Activated naive CD4-positive, alpha-beta T cell treated with anti-CD3 and anti-CD28 coated beads, Interleukin-2, amount 10 ng/mL, durations not matched to agents 7 days and 5 days (primary cell): ENCODE data around the gene PSMB10.

Source experiments
- CTCF ChIA-PET: fragments of 350-600 bp; sonication (Branson Sonifier 250); formaldehyde crosslinking; loops from one replicate; lab custom pipeline; 2021; ENCODE audit warnings: antibody characterized with exemption; lab: Charles Lee
- DNase-seq: peaks from one replicate; pipeline ENCODE4 v3.0.0-alpha.2; 2020
- H3K27ac Mint-ChIP-seq: one replicate; pipeline ENCODE4 v1.8.0; 2021; ENCODE audit warnings: mild to moderate bottlenecking, moderate library complexity, mixed read lengths
- H3K27me3 Mint-ChIP-seq: one replicate; pipeline ENCODE4 v1.8.0; 2021; ENCODE audit warnings: mild to moderate bottlenecking, mixed read lengths
- H3K36me3 Mint-ChIP-seq: one replicate; pipeline ENCODE4 v1.8.0; 2021; ENCODE audit warnings: mixed read lengths
- H3K4me1 Mint-ChIP-seq: one replicate; pipeline ENCODE4 v1.8.0; 2021; ENCODE audit warnings: mixed read lengths
- H3K4me3 Mint-ChIP-seq: one replicate; pipeline ENCODE4 v1.8.0; 2021; ENCODE audit warnings: mild to moderate bottlenecking, moderate library complexity, mixed read lengths
- H3K9me3 Mint-ChIP-seq: one replicate; pipeline ENCODE4 v1.8.0; 2021; ENCODE audit warnings: mixed read lengths

Gene PSMB10

DNA sequence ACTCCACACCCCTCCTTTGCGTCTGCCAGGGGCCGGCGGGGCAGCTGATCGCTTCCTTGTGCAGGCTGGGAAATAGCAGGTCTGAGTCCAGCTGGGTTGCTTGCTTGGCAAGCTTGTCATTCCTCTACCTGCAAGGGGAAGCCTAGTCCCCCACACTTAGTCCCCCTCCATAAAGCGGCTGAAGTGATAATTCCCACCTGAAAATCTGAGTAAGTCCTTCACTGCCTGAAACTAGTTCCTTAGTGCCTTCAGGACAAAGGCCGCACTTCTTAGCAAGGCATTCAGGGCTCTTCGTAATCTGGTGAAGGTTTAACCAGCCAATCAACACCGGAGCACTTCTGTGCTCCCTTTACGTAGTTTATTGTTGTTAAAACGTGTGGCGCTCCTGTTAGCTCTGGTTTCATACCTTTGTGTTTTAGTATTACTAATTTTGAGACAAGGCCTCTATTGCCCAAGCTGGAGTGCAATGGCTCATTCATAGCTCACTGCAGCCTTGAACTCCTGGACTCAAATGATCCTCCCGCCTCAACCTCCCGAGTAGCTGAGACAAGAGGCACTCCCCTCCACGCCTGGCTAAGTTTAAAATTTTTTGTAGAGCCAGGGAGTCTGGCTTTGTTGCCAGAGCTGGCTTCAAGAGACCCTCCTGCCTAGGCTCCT lies 42.8 kb downstream of the PSMB10 start:
- CTCF ChIA-PET, result interaction anchor here (0.6 to 2.5 kb wide), 5 partner anchors 10 to 77 kb away, joined by 3 to 14 read pairs (median 3); partner anchors contain the start of gene NRN1L
- DNase-seq, result no peak
- Mint-ChIP-seq H3K9me3 (no peaks in the 10 kb centered on the region), H3K36me3 (peaks cover 1% of the 10 kb centered on the region), H3K27me3 (no peaks in the 10 kb centered on the region), H3K4me1 (peaks cover 30% of the 10 kb centered on the region), H3K27ac (peak overlapping the region; percentile 98), H3K4me3 (peak overlapping the region; percentile 97)

DNA sequence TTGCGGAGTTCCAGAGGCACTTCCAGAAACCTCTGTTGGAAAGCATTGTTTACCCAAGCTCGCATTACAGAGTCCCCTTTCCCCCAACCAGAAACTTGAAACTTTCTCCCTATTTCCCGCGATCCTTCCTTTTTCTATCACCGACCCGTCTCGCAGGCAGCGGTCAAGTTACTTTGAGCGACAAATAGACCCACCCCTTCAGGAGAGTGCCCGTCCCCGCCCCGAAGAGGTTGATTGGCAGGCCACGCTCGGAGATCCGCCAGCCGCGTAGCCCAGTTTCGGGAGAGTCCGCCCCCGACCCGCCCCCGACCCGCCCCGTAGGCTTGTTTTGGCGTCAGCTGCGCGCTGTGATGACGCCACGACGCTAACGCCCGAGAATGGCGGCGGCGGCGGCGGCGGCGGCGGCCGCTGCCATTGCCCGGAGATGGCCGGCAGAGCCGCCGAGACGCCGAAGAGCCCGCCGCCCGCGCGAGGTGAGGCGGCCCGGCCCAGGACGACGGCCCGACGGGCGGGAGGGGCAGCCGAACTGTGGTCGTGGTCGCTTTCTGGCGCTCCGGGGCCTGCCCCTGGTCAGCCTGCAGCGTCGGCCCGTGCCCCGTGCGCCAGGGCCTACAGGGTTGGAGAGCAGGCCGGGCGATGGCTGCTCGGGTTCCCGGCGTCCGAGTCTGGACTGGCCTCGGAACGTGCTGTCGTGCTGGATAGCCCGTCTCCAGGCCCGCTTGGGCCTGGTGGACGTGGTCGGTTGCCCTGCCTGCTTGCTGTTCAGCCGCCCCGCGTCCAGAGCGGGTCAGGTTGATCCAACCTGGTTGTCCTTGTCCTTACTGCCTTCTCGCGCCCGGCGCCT lies 43.5 kb downstream of the PSMB10 start, which contains the start of gene PSKH1:
PSKH1 (plus strand) TSS at position 356 of the 844 bp plus-strand sequence. CDS start 15,496 bp downstream, outside the sequence.
- Mint-ChIP-seq H3K27me3 (no peaks in the 10 kb centered on the region), H3K36me3 (peaks cover 1% of the 10 kb centered on the region), H3K27ac (peak within 1 kb of the TSS; percentile 98), H3K4me3 (peak within 1 kb of the TSS; percentile 97), H3K4me1 (peaks cover 28% of the 10 kb centered on the region), H3K9me3 (no peaks in the 10 kb centered on the region)
- CTCF ChIA-PET, result interaction anchor here (0.6 to 2.9 kb wide), 7 partner anchors 9 to 77 kb away, joined by 3 to 14 read pairs (median 3); partner anchors contain the start of gene NRN1L
- peak; percentile 97 for DNase-seq

DNA sequence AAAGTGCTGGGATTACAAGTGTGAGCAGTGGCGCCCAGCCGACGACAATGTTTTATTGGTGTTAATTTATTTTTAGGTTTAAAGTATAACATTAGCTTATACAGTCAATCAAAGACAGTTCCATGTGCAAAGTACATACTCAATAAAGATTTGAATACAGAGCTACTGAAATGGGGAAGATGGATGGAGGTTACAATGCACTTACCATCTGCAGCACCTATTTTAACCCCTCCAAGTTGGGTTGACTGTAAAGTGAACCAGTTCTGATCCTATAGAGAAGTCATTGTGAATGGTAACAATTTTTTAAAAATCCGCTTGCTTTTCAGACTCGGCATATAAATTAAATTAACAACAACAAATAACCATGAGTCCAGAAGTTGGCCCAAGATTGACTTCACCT lies 44.3 kb downstream of the PSMB10 start:
- Mint-ChIP-seq H3K9me3 (no peaks in the 10 kb centered on the region), H3K36me3 (peaks cover 1% of the 10 kb centered on the region), H3K27me3 (no peaks in the 10 kb centered on the region), H3K4me3 (peak overlapping the region; percentile 97), H3K4me1 (peaks cover 28% of the 10 kb centered on the region), H3K27ac (peak overlapping the region; percentile 82)
- CTCF ChIA-PET, result interaction anchor here (1.0 to 2.9 kb wide), 4 partner anchors 8 to 36 kb away, joined by 3 to 14 read pairs (median 7); partner anchors contain the start of gene NRN1L
- no peak for DNase-seq

DNA sequence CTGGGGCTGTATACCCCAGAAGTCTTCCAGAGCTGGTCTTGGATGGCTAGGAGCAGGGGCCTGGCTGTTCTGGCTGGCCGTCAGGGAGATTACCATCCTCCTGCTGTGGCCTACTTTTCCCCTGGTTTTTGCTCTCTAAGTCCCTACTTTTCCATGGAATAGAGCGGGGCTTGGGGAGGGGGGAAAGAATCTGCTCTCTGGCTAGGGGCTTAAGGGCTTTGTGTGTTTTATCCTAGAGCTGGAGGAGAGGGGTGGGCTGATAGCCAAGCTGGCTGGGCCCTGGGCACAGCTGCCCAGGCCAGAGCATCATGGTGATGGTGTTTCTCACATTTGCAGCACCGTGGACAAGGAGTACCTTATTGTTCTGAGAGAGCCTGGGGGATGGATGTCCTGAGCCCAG lies 48.3 kb downstream of the PSMB10 start:
- Mint-ChIP-seq H3K9me3 (no peaks in the 10 kb centered on the region), H3K27me3 (no peaks in the 10 kb centered on the region), H3K4me3 (no peak overlapping the region), H3K27ac (no peak overlapping the region), H3K4me1 (peaks cover 8% of the 10 kb centered on the region), H3K36me3 (peaks cover 15% of the 10 kb centered on the region)
- no peak for DNase-seq
- CTCF ChIA-PET, result no interaction called here

DNA sequence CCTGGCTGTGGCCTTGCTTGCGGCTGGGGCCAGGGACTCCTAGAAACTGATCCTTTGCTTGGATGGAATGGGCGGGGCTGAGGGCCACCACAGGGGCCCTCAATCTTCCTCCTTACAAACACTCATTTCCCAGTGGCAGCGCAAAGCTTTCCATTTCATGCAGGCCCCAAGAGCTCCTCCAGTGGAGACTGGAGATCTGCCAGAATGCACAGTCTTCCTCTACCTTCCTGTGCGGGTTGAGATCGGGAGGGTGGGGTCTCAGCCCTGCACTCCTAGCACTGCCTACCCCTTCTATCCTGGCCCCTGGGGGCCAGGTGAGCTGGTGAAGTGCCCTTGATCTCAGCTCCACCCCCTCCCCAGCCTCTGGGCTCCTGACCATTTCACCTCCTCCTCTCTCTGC lies 50.3 kb downstream of the PSMB10 start:
- H3K4me3 Mint-ChIP-seq, result no peak overlapping the region
- H3K36me3 Mint-ChIP-seq, result peaks cover 27% of the 10 kb centered on the region

DNA sequence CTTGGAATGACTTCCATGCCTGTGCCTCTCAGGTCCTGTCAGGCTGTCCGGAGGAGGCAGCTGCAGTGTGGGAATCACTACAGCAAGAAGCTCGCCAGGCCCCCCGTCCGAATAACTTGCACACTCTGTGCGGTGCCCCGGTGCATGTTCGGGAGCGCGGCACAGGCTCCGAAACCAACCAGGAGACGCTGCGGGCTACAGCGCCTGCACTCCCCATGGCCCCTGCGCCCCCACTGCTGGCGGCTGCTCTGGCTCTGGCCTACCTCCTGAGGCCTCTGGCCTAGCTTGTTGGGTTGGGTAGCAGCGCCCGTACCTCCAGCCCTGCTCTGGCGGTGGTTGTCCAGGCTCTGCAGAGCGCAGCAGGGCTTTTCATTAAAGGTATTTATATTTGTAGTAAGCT lies 50.7 kb downstream of the PSMB10 start:
- CTCF ChIA-PET, result interaction anchor here (0.6 to 2.2 kb wide), 8 partner anchors 10 to 364 kb away, joined by 3 to 6 read pairs (median 4); no protein-coding TSS in a partner anchor
- H3K4me3 Mint-ChIP-seq, result no peak overlapping the region
- no peaks in the 10 kb centered on the region for H3K4me1 Mint-ChIP-seq
- peaks cover 30% of the 10 kb centered on the region for H3K36me3 Mint-ChIP-seq
- DNase-seq, result no peak
- H3K9me3 Mint-ChIP-seq, result no peaks in the 10 kb centered on the region
- H3K27me3 Mint-ChIP-seq, result no peaks in the 10 kb centered on the region
- H3K27ac Mint-ChIP-seq, result no peak overlapping the region

More for the DNA sequence above, 50.3 kb downstream of the PSMB10 start:
- H3K27ac Mint-ChIP-seq, result no peak overlapping the region
- no peak for DNase-seq
- CTCF ChIA-PET, result interaction anchor here (0.6 to 2.2 kb wide), 7 partner anchors 10 to 362 kb away, joined by 3 to 6 read pairs (median 4); no protein-coding TSS in a partner anchor
- H3K4me1 Mint-ChIP-seq, result no peaks in the 10 kb centered on the region
- H3K9me3 Mint-ChIP-seq, result no peaks in the 10 kb centered on the region
- no peaks in the 10 kb centered on the region for H3K27me3 Mint-ChIP-seq

DNA sequence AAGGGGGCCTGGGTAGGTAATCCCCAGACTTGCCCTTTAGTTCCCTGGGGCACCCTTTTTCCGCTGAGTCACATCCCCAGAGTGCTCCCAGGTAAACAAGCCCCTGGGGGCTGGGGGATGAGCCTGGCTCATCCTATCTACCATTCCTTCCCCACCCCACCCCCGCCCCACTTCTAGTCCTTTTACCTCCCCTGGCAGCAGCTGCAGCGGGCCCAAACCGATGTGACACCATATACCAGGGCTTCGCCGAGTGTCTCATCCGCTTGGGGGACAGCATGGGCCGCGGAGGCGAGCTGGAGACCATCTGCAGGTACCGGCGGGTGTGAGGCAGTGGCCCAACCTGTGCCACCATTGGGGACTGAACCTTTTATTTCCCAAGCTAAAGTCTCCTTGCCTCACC lies 51.1 kb downstream of the PSMB10 start:
- no peaks in the 10 kb centered on the region for H3K4me1 Mint-ChIP-seq
- H3K27ac Mint-ChIP-seq, result no peak overlapping the region
- peaks cover 30% of the 10 kb centered on the region for H3K36me3 Mint-ChIP-seq
- DNase-seq, result no peak
- CTCF ChIA-PET, result interaction anchor here (0.7 to 4.7 kb wide), 6 partner anchors 9 to 363 kb away, joined by 3 to 39 read pairs (median 5); no protein-coding TSS in a partner anchor
- H3K4me3 Mint-ChIP-seq, result no peak overlapping the region
- no peaks in the 10 kb centered on the region for H3K27me3 Mint-ChIP-seq
- no peaks in the 10 kb centered on the region for H3K9me3 Mint-ChIP-seq

DNA sequence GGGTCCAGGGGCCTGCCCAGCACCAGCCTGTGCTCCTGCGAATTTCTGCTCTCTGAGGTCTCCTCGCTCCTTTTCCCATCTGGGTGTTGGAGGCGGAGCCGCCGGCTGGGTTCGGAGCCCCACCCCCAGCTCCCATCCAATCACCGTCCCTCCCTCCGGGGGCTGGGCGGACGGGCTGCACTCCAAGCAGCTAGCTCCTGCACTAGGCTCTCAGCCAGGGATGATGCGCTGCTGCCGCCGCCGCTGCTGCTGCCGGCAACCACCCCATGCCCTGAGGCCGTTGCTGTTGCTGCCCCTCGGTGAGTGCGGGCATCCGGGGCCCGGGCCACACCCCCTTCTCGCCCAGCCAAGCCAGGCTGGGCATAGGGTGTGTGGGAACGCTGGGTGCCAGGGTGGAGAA lies 52.0 kb downstream of the PSMB10 start, which contains the start of gene NRN1L:
NRN1L (plus strand) TSS at position 202 of the 400 bp plus-strand sequence; CDS start at position 221, 19 bp downstream.
- no peak for DNase-seq
- CTCF ChIA-PET, result interaction anchor here (0.9 to 4.7 kb wide), 20 partner anchors 8 to 363 kb away, joined by 3 to 39 read pairs (median 8); partner anchors contain the start of genes EDC4, NFATC3 and PSKH1
- H3K27me3 Mint-ChIP-seq, result no peaks in the 10 kb centered on the region
- H3K36me3 Mint-ChIP-seq, result peaks cover 35% of the 10 kb centered on the region
- H3K4me3 Mint-ChIP-seq, result no peak within 1 kb of the TSS
- no peaks in the 10 kb centered on the region for H3K9me3 Mint-ChIP-seq
- H3K4me1 Mint-ChIP-seq, result no peaks in the 10 kb centered on the region
- H3K27ac Mint-ChIP-seq, result peak within 1 kb of the TSS; percentile 45
